GM18867 (cell line): ENCODE data around the gene RIT1.
A peak's percentile ranks its signal among the peaks of the same experiment; 100 is the strongest.
"Not testable (repeated sequence)": the region's sequence is repeated elsewhere in the genome, so short reads cannot be mapped to it uniquely, and the experiment has no call there.

Source experiments
- ATAC-seq: cut with Tn5 transposase; IDR thresholded peaks from one replicate; pipeline ENCODE4 v1.9.1; 2021; ENCODE audit warnings: mild to moderate bottlenecking, moderate library complexity; ENCODE audit not compliant: unreplicated experiment

RIT1 gene

DNA sequence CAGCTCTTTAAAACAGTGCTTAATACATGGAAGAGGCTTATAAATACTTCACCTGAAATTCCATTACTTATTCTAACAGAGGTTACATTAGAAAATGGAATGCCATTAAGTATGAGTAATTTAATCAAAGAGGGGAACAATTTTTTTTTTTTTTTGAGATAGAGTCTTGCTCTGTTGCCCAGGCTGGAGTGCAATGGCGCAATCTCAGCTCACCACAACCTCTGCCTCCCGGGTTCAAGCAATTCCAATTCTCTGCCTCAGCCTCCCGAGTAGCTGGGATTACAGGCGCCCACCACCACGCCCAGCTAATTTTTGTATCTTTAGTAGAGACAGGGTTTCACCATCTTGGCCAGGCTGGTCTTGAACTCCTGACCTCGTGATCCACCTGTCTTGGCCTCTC, 15.5 kb downstream of the RIT1 start:
- not testable (repeated sequence) for ATAC-seq

DNA sequence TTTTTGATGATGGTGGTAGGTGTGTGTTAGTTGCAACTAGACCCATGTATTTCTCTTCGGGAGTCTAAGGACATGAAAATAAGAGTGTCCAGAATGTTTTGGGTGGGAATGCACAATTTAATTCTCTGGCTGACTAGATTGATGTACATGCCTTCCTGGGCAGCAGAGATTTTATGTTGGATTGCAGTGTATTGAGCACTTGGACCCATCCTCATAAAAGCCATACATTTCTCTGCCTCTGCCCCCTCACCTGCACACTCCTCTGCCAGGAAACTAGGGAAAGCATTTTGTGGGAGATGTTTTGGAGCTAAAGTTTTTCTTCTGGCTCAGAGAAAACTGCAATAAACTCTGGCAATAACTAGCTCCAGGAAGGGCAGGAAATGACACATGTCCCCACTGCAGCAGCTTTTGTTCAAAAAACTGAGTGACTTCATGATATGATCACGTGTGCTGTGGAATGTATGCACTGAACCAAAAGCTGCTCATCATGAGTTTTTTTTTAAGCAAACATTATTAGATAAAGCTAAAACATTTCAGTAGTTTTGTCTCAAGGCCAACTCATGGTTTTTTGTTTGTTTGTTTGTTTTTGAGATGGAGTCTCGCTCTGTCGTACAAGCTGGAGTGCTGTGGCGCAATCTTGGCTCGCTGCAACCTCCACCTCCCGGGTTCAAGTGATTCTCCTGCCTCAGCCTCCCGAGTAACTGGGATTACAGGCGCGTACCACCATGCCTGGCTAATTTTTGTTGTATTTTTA, 17.6 kb downstream of the RIT1 start:
- ATAC-seq: no peak

DNA sequence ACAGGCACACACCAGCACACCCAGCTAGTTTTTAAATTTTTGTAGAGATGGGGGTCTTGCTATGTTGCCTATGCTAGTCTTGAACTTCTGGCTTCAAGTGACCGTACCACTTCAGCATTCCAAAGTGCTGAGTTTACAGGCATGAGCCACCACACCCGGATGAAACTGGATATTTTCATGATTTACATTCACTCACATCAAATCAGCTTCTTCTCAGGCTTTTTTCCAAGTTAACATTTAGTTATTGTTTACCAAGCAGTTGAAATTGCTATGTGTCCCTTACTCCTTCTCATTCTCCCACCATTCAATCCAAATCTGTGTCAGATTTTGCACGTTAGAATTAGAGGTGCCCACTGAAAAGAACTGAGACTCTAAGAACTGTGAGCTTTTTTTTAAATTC, 18.4 kb downstream of the RIT1 start:
- ATAC-seq: no peak

DNA sequence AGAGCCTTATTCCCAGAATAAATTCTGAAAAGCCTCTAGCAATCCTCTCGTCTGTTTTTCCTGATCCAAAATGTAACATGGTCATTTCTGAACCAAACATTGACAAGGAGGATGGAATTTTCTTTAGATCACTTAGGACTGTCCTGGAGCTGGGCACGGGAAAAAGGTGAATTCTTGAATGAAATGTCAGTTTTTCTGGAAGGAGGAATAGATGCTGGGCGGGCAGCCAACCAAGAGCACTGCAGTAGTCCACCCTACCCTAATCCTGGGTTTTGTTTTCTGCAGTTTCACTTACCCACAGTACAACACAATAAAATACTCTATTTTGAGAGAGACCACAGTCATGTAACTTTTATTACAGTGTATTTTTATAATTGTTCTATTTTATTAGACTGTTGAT, 20.9 kb downstream of the RIT1 start:
- no peak for ATAC-seq

DNA sequence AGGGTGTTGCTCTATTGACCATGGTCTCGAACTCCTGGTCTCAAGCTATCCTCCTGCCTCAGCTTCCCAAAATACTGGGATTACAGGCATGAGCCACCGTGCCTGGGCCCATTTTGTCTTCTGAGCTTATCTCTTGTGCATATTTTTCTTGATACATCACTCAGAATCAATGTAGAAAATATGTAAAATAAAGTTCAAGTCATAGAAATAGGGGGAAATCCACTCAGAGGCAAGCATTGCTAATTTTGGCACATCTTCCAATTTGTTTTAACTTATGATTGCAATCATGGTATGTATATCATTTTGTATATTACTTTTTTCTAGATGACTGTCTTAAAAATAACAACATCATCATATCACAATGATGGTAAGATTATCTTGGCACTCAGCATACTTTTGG, 21.6 kb downstream of the RIT1 start:
- ATAC-seq: no peak

DNA sequence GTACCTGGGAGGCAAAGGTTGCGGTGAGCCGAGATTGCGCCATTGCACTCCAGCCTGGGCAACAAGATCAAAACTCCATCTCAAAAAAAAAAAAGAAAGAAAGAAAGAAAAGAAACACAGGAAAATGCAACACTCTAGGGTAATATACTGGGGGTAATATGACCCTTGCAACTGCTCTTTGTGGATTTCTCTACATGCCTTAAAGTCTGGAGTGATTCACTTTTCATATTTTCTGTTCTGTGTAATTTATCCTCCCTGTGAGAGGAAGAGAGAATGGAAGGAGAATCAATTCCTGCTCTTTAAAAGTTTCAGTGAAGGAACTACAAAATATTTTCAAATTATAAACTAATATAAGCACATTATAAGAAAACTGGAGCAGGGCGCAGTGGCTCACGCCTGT, 22.7 kb downstream of the RIT1 start:
- no peak for ATAC-seq

DNA sequence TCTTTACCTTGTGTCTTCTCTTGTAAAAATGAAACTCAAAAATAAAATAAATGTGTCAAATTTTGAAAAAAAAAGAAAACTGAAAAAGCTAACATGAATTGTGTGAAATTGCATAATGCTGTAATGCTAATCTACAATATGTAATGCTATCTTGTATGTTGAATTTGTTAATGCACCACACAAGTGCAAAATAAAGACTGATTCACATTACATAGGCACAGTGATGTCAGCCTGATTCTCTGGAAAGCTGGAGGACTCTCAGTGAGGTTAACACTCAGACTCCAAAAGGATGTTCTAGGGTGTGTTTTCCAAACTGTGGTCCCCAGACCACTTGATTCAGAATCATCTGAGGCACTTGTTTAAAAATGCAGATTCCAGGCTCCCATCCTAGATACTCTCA, 26.2 kb downstream of the RIT1 start:
- ATAC-seq: no peak

DNA sequence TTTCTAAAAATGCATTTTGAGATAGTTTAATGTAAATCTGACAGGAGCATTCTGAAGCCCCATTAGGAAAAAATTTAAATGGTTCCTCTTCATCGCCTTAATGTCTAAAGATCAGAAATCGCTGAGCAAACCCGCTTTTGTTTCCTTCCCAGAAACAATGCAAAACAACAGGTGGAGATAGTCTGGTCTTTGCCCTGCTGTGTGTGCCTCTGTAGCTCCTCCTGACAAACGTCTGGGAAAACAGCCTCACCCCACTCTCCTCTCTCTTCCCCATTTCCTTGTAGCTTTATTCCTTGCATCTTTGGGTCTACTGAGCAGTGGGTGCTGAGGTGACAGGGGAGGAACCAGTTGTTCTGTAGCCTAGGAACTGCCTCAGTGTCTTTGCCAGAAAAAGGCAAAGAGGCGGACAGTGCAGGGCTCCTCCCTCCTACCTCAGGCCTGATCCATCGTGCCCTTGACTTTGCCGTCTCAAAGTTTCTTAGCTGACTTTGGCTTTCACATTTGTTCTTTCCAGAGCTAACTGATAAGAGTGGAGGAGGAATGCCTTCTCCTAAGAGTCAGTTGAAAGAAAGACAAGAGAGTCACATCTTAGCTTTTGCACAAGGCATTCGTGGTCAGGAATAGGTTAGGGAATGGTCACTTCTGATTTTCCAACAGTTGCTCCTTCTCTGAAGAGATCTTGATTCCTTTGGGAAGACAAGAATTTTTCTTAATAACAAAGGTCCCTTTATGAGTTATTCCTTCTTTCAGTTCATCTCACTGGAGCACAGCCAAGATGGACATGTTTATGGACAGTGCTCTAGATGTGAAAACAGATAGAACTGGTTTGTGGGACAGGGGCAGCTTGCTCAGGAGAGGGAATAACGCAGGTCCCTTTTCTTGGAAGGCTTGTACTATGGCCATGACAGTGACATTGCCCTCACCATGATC, 26.9 kb downstream of the RIT1 start:
- ATAC-seq: no peak

DNA sequence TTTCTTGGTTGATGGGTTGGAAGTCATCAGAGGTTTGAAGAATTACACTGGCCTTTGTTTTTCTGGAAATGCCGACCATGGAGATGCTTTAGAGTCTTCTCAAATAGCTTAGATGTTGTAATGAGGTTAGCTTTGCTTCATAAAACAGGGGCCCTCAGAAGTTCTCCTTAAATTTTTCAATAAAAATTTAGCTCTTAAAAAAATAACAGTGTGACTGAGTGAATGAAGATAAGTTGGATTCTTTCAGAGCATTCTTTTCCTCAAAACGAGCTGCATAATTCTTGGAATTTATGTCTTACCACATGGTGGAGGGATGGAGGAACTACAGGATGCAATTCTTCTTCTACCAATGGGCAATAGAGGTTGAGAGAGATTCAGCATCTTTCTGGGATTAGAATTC, 28.4 kb downstream of the RIT1 start:
- ATAC-seq: no peak

DNA sequence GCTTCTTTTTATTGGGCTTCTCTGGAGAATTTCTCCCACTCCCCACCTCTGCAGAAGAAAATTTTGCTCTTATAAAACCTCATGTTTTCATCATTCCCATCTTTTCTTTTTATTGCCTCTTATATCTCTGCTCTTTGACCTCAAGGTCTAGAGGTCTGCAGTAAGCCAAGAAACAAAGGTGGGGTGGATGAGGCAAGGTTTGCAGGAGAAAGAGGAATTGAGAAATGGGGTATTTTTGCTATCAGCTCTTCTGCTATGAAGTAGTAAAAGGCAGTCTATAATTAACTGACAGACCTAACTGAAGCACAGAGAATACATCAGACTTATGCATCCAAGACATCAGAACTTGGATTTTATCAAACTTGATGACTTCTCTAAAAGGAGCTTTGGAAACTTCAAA, 28.9 kb downstream of the RIT1 start:
- no peak for ATAC-seq

DNA sequence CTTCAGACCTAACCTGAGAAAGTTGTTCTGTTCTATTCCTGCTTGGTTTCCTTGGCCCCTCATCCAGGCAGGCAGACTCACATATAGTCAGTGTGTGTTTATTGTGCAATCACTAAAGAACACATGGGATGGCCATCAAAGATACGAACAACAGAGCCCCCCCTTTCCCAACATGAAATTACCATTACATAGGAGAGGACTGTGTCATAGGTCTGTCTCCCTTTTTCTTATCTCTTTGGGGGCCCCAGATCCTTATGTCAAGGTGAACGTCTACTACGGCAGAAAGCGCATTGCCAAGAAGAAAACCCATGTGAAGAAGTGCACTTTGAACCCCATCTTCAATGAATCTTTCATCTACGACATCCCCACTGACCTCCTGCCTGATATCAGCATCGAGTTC, 30.2 kb downstream of the RIT1 start:
- ATAC-seq: no peak

DNA sequence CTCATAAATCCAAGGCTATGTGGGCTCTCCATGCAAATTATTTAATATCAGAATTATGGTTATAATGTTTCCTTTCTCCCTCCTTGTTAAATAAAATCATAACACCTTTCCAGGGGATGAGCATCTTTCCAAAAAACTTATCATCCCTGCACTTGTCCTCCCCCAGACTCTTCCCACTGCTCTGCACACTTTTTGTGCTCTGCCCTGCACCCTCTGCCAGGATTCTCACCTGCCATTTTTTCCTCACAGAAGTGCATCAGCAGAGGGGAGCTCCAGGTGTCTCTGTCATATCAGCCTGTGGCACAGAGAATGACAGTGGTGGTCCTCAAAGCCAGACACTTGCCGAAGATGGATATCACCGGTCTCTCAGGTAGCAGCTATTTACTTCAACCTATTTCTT, 30.9 kb downstream of the RIT1 start:
- no peak for ATAC-seq

DNA sequence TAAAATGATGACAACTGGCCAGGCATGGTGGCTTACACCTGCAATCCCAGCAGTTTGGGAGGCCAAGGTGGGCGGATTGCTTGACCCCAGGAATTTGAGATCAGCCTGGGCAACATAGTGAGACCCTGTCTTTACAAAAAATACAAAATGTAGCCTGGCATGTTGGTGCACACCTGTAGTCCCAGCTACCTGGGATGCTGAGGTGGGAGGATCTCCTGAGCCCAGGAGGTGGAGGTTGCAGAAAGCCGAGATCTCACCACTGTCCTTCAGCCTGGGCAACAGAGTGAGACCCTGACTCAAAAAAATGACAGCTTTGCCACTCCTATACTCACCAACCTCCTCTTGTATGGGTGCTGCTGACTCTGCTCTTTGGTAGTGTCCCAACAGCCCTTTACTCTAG, 33.2 kb downstream of the RIT1 start:
- ATAC-seq: no peak

DNA sequence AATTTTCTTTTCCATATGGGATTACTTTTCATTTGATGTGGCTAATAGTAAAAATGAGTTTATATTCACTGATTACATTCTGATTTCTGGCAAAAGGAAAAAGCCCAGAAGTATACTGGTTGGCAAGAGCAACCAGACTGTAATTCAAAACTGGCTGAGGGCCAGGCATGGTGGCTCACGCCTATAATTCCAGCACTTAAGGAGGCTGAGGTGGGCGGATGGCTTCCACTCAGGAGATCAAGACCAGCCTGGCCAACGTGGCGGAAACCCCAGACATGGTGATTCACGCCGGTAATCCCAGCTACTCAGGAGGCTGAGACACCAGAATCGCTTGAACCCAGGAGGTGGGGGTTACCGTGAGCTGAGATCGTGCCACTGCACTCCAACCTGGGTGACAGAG, 37.3 kb downstream of the RIT1 start:
- ATAC-seq: no peak

DNA sequence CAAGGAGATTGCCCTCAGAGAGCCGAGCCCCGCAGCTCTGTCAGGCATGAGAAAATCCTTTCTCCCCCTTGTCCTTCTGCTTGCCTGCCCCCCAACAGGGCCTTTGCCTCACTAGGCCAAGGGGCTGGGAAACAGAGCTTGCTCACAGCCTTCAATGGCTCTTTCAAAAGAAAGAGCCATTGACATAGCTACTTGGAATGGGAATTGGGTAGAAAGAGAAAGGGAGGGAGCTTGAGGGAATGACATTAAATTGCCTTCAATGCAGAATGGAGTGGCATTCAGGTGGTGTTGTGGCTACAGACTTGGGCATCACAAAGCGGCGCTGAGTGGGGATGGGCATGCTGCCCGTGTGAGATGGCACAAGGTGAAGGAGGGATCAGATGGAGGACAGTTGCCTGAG, 38.6 kb downstream of the RIT1 start:
- no peak for ATAC-seq

DNA sequence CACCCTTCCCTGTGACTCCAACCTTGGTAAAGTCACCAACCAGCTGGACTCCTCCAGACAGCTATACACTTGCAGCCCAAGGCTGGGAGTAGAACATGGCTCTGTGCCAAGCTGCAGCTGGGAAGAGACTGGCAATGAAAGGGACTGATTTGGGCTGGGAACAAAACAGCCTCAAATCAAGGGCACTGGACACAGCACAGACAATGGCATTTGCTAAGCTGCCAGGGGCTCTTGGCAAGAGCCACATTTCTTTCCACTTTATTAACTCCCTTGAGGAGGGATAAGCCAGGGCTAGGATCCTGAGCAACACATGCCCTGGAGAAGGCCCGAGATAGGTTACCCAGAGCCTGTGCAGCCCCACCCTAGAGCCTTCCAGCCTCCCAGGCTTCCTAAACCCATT, 39.8 kb downstream of the RIT1 start:
- no peak for ATAC-seq

DNA sequence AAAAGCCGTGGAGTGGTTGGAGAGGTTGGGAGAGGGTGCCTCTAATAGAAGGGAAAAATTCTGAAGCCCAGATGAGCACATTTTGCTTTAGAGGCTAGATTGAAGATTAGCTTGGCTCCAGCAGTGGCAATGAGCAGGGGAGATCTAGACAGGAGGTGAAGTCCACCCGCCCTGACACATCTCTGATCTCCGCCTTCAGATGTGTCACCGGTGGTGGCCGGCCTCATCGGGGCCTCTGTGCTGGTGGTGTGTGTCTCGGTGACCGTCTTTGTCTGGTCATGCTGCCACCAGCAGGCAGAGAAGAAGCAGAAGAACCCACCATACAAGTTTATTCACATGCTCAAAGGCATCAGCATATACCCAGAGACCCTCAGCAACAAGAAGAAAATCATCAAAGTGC, 43.4 kb downstream of the RIT1 start:
- no peak for ATAC-seq

DNA sequence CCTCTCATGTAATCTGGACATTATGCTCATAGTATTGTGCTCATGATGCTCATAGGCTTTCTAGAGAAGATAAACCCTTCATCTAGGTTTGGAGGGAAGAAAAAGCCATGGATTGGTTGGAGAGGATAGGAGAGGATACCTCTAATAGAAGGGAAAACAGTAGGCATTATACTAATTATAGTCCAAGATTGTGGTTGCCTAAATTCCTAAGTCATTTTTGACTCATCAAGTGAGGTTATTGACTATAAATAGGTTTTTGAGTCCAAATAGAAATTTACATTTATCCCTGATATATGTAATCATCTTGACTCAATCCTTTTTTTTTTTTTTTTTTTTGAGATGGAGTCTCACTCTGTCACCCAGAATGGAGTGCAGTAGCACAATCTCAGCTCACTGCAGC, 46.8 kb downstream of the RIT1 start:
- ATAC-seq: no peak

DNA sequence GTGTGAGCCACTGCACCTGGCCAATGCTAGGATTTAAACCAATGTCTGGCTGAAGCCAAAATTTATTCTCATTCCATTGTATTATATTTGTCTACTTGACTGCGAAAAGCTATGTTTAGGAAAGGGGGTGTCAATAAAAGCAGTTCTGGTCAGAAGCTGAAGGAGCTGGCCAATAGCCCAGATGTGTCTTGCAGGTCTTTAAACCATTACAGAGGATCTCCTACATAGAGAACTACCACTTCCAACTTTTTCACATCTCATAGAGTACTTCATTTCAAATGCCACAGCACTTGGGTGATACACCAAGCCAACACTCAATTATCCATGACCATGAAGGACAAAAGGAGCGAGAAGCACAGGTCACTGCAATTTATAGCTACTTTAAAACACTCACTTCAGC, 49.3 kb downstream of the RIT1 start:
- no peak for ATAC-seq

DNA sequence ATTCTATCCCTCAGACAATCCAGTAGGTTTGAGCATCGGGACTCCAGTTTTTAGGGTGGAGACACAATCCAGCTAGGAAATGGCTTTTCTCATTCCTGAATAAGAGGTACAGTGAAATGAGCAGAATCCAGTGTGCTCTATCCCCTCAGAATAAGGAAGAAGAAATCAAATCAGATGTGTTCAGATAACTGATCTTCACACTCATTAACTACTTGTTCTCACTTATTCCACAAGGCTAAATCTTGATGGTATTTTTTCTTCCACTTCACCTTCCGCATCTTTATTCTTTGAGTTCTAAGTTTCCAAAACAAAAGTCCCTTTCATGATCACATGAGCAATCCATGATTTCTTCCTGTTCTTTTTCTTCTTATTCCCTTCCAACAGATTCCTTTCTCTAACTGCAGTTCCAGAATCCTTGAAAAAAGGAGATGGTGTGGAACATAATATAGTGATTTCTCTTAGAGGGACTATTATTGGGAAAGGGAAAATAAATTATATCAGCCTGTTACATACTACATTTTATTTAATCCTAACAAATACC, 50.1 kb downstream of the RIT1 start:
- no peak for ATAC-seq

DNA sequence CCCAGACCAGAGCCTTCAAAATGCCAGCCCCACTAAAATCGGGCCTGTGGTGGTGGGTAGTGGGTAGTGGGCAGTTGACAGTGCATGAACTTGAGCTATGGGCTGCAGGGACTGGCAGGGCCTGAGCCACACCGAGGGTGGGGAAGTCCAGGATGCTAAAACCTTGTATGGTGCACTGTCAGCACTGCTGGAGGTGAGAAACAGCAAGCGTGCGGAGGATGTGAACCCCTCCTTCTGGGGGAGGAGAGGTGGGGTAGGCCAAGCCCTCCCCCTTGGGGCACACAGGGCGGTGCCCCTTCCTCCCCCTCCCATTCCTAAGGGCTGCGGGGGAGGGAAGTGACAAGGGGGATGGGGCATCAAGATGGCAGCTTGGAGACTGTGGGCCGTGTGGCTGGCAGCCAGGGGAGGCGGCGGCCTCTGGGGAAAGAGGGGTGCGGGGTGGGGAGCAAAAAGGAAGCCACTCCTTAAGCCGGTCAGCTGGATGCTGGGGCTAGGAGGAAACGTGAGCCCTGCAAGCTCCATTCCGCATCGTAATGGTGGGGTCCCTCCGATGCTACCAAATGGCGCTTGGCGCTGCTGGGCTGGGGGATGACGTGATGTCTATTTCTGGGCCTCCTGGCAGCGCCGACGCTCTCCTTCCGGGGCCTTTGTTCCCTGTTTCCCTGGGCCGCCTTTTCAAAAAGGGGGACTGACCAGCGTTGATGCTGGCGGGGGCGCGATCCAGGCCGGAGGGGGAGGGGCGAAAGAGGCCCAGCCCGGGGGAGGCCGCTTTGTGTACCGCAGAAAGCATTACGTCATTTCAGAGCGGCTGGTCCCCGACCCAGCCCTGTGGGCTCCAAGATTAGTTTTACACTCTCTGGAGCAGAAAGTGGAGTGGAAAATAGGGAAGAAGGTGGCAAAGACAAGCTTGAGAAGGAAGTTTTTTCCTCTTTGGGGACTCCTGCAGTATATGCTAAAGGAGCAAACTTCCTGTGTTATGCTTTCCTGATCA, 51.0 kb downstream of the RIT1 start:
- peak; percentile 24 for ATAC-seq
